ENCODE data around the gene CYS1. TPM values are rescaled to one million over a fixed set of nuclear protein-coding genes. Genes with fewer than 3 reads are reported as not detected.

Gene CYS1
- total and polyA plus RNA-seq, 2 donors (not counting 3 experiments of a cell fraction or from before 2014, with no cell fraction given): not detected

GRCh38 chr2:10038716-10039115, 41.5 kb downstream of the CYS1 start:
- no peaks in the 10 kb centered on the region for H4K20me1 ChIP-seq (replicated peaks; ENCODE audit: control insufficient read depth, extremely low read depth, insufficient read depth, low read length)
- CTCF ChIA-PET: interaction anchor here (0.8 to 17.6 kb wide), 5 partner anchors 9 to 54 kb away, joined by 3 to 340 read pairs (median 3); no protein-coding TSS in a partner anchor
- H3K9me1 ChIP-seq (replicated peaks; ENCODE audit: control insufficient read depth, extremely low read depth, insufficient read depth, low read length): no peaks in the 10 kb centered on the region
- no peak overlapping the region for H3K9ac ChIP-seq (replicated peaks; ENCODE audit: extremely low read depth, insufficient read depth, low read length)
- H3K4me1 ChIP-seq (ENCODE audit: control insufficient read depth, extremely low read depth, insufficient read depth, low read length): peaks cover 27% of the 10 kb centered on the region
- no peaks in the 10 kb centered on the region for H3K36me3 ChIP-seq (ENCODE audit: control insufficient read depth in 2 of 2, extremely low read depth in 1 of 2, insufficient read depth in 2 of 2, low read length in 2 of 2)
- BruUV-seq (replicated peaks): no TSS peak
- H3K27me3 ChIP-seq (ENCODE audit: control insufficient read depth in 2 of 2, insufficient read depth in 2 of 2, low read length in 2 of 2): no peaks in the 10 kb centered on the region
- no peak for TF ChIP-seq MYC (IDR thresholded peaks at IDR 0.05; ENCODE audit: low read depth, low read length)
- FAIRE-seq (no peak), DNase-seq (ENCODE audit: low read depth, low spot score) (no peak)
- dilution Hi-C loops (cut with MboI; ENCODE audit: extremely low pct_ligation_motif_present, low sequenced_read_pairs): no loop called here
- intact Hi-C loops (cut with micrococcal nuclease): no loop called here
- POLR2A ChIA-PET: interaction anchor here (0.6 kb wide), 1 partner anchor 10 kb away, joined by 5 read pairs; no protein-coding TSS in a partner anchor
- H3K79me2 ChIP-seq (ENCODE audit: control insufficient read depth, insufficient read depth, low read length): no peaks in the 10 kb centered on the region
- no peak overlapping the region for H3K27ac ChIP-seq (ENCODE audit: insufficient read depth, low read depth, low read length)
- no peaks in the 10 kb centered on the region for H3K9me3 ChIP-seq (replicated peaks; ENCODE audit: control insufficient read depth, insufficient read depth, low read length)
- no peak overlapping the region for H2AFZ ChIP-seq (ENCODE audit: low read depth, low read length)
- H3K4me3 ChIP-seq (replicated peaks in 1 of 3; ENCODE audit: insufficient read depth in 1 of 3, low read depth in 1 of 3, low read length in 3 of 3): no peak overlapping the region
- H3K4me2 ChIP-seq (ENCODE audit: insufficient read depth, low read length): no peak overlapping the region

DNA sequence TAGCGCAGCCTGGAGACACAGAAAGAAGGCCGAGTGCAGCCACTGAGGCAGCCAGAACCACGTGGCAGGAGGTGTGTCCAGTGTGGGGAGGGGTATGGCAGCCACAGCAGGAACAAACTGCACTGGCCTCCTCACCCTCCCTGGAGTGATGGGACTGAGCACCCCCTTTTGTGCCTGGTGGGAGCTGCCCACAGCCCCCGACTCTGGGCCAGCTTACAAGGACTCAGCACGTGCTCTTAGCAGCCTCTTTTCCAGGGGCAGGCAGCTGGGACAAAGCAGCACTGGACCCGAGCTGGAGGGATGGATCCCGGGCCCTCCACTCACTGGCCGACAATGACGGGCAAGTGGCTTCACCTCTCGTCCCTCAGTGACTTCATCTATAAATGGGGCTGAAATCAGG, 42.1 kb downstream of the CYS1 start:
- no peak for DNase-seq (ENCODE audit: low read depth, low spot score)
- Histone ChIP-seq H3K9me1 (replicated peaks; ENCODE audit: control insufficient read depth, extremely low read depth, insufficient read depth, low read length) (no peaks in the 10 kb centered on the region), H3K4me3 (replicated peaks in 1 of 3; ENCODE audit: insufficient read depth in 1 of 3, low read depth in 1 of 3, low read length in 3 of 3) (no peak overlapping the region), H3K9ac (replicated peaks; ENCODE audit: extremely low read depth, insufficient read depth, low read length) (no peak overlapping the region), H3K27me3 (ENCODE audit: control insufficient read depth in 2 of 2, insufficient read depth in 2 of 2, low read length in 2 of 2) (no peaks in the 10 kb centered on the region), H3K9me3 (replicated peaks; ENCODE audit: control insufficient read depth, insufficient read depth, low read length) (no peaks in the 10 kb centered on the region), H3K27ac (ENCODE audit: insufficient read depth, low read depth, low read length) (no peak overlapping the region), H3K4me2 (ENCODE audit: insufficient read depth, low read length) (no peak overlapping the region), H2AFZ (ENCODE audit: low read depth, low read length) (no peak overlapping the region), H3K79me2 (ENCODE audit: control insufficient read depth, insufficient read depth, low read length) (no peaks in the 10 kb centered on the region), H4K20me1 (replicated peaks; ENCODE audit: control insufficient read depth, extremely low read depth, insufficient read depth, low read length) (no peaks in the 10 kb centered on the region), H3K4me1 (ENCODE audit: control insufficient read depth, extremely low read depth, insufficient read depth, low read length) (peaks cover 27% of the 10 kb centered on the region), H3K36me3 (ENCODE audit: control insufficient read depth in 2 of 2, extremely low read depth in 1 of 2, insufficient read depth in 2 of 2, low read length in 2 of 2) (no peaks in the 10 kb centered on the region)
- TF ChIP-seq, protein P1, sequence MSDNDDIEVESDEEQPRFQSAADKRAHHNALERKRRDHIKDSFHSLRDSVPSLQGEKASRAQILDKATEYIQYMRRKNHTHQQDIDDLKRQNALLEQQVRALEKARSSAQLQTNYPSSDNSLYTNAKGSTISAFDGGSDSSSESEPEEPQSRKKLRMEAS (IDR thresholded peaks at IDR 0.05; ENCODE audit: insufficient read depth, insufficient read length): no peak
- no peak for TF ChIP-seq GATA2 (IDR thresholded peaks at IDR 0.05; ENCODE audit: insufficient read depth, insufficient read length, low read depth, low read length)
- no peak for TF ChIP-seq POLR2A (IDR thresholded peaks at IDR 0.05; ENCODE audit: low read depth, low read length)
- no peak for TF ChIP-seq EZH2 (IDR thresholded peaks at IDR 0.05; ENCODE audit: borderline replicate concordance, low read depth, low read length, severe bottlenecking)
- no peak for TF ChIP-seq POLR2AphosphoS5 (IDR thresholded peaks at IDR 0.05; ENCODE audit: insufficient read depth, low read depth, low read length)
- TF ChIP-seq JUN (IDR thresholded peaks at IDR 0.05; ENCODE audit: borderline replicate concordance, insufficient read depth, insufficient read length, low read depth): no peak
- TF ChIP-seq FOS (IDR thresholded peaks at IDR 0.05; ENCODE audit: borderline replicate concordance, insufficient read depth, low read length): no peak
- TF ChIP-seq CTCF (IDR thresholded peaks at IDR 0.05; ENCODE audit: extremely low read depth in 1 of 2, insufficient read depth in 1 of 2, low read depth in 1 of 2, low read length in 2 of 2): no peak
- no peak for TF ChIP-seq MYC (IDR thresholded peaks at IDR 0.05; ENCODE audit: low read depth, low read length)
- POLR2A ChIA-PET: no interaction called here
- dilution Hi-C loops (cut with MboI; ENCODE audit: extremely low pct_ligation_motif_present, low sequenced_read_pairs): no loop called here
- intact Hi-C loops (cut with micrococcal nuclease): no loop called here
- CTCF ChIA-PET: interaction anchor here (0.8 to 17.6 kb wide), 6 partner anchors 10 to 224 kb away, joined by 3 to 340 read pairs (median 4); no protein-coding TSS in a partner anchor
- BruUV-seq (replicated peaks): no TSS peak
- no peak for FAIRE-seq

Measured in endothelial cell of umbilical vein (primary cell).